Measurements from ENCODE around the gene WRNIP1.

GRCh38 chr6:2749969-2750600, 15.1 kb upstream of the WRNIP1 start:
- TF ChIP-seq CTCF (IDR thresholded peaks at IDR 0.05) (peak; percentile 62 to 88 (median 76)), POLR2A (IDR thresholded peaks at IDR 0.05) (no peak)

All from esophagus squamous epithelium (tissue), 4 donors.